CD1c-positive myeloid dendritic cell (primary cell): ENCODE measurements around the gene HSF2BP.
"Not testable (repeated sequence)": the region's sequence is repeated elsewhere in the genome, so short reads cannot be mapped to it uniquely, and the experiment has no call there.

Experiments
- DNase-seq: peaks from one replicate; pipeline ENCODE4 v3.0.0-alpha.2; 2016; ENCODE audit errors: extremely low spot score

HSF2BP gene

GRCh38 chr21:43619344-43619743, 39.9 kb downstream of the HSF2BP start:
- no peak for DNase-seq

DNA sequence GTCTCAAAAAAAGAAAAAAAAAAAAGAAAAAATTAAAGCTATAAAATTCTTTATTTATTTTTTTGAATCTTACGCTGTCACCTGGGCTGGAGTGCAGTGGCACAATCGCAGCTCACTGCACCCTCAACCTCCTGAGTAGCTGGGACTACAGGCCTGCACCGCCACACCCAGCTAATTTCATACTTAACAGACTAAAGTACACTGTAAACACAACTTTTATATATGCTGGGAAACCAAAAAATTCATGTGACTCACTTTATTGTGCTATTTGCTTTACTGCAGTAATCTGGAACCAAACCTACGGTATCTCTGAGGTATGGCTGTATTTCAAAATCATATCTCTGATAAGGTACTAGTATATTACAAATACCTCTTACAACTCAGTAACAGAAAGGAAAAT, 40.3 kb downstream of the HSF2BP start:
- no peak for DNase-seq

GRCh38 chr21:43616861-43617260, 42.4 kb downstream of the HSF2BP start:
- DNase-seq, result not testable (repeated sequence)

- no peak for DNase-seq
Observed at GRCh38 chr21:43614839-43615238, 44.4 kb downstream of the HSF2BP start.

GRCh38 chr21:43613755-43614638, 45.3 kb downstream of the HSF2BP start:
- no peak for DNase-seq

GRCh38 chr21:43611598-43612369, 47.5 kb downstream of the HSF2BP start:
- DNase-seq, result peak; percentile 45

GRCh38 chr21:43609501-43610340, 49.6 kb downstream of the HSF2BP start:
- no peak for DNase-seq

DNA sequence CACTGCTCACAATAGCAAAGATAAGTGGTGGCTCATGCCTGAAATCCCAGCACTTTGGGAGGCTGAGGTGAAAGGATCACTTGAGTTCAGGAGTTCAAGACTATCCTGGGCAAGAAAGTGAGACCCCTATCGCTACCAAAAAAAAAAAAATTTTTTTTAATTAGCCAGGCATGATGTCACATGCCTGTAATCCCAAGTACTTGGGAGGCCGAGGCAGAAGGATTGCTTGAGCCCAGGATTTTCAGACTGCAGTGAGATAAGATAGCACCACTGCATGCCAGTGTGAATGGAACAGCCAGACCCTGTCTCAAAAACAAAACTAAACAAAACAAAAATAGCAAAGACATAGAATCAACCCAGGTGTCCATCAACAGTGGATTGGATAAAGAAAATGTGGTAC, 50.6 kb downstream of the HSF2BP start:
- no peak for DNase-seq

- peak; percentile 76 for DNase-seq
Observed at GRCh38 chr21:43608225-43608624, 51.1 kb downstream of the HSF2BP start.

DNA sequence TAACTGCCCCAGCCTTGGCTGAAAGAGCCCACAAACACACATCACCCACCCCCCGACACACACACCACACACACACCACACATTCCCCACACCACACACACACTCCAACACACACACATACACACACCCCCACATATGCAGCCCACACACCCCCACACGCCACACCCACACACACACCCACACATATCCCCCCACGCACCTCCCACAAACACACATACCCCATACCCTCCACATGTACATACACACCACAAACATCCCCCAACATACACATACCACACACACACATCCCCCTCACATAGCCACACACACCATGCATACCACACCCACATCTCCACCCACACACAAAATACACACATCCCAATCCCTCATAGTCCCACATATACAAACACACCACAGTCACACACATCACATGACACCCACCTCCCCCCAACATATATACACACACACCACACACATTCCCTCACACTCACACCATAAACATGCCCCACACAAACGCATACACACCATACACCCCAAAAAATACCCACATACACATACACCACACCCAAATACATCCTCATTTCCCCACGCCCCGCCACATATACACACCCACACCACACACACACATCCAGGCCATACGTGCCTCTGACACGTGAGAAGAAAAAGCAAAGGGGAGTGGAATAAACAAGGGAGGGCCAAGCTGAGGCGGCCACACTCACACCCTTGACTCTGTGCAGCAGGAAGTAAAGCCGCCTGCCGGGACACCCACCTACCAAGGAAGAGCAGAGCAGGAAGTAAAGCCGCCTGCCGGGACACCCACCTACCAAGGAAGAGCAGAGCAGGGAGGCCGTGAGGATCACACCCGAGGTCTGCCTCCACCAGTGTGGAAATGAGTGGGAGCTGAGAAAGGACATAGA, 53.7 kb downstream of the HSF2BP start:
- peak; percentile 72 for DNase-seq

DNA sequence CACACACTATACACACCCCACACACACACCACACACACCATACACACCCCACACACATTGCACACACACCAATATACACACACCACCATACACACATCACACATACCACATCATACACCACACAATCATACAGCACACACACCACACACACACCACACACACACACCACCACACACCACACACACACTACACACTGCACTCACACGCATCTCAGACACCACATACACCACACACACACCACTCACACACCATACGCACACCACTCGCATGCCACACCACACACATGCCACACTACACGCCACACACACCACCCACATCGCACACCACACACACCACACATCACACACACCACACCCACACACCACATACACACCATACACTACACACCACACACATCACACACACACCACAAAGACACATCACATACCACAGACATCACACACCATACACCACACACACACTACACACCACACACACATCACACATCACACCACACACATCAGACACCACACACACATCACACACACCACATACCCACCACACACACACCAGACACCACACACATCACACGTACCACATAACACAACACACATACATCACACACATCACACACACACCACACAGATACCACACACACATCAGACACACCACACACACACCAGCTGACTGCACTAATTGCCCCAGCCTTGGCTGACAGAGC, 54.6 kb downstream of the HSF2BP start:
- no peak for DNase-seq

- DNase-seq, result peak; percentile 62
Observed at GRCh38 chr21:43603641-43604504, 55.4 kb downstream of the HSF2BP start.

GRCh38 chr21:43603233-43603626, 56.1 kb downstream of the HSF2BP start:
- peak; percentile 90 for DNase-seq

GRCh38 chr21:43602266-43603232, 56.7 kb downstream of the HSF2BP start:
- DNase-seq, result peak; percentile 88

DNA sequence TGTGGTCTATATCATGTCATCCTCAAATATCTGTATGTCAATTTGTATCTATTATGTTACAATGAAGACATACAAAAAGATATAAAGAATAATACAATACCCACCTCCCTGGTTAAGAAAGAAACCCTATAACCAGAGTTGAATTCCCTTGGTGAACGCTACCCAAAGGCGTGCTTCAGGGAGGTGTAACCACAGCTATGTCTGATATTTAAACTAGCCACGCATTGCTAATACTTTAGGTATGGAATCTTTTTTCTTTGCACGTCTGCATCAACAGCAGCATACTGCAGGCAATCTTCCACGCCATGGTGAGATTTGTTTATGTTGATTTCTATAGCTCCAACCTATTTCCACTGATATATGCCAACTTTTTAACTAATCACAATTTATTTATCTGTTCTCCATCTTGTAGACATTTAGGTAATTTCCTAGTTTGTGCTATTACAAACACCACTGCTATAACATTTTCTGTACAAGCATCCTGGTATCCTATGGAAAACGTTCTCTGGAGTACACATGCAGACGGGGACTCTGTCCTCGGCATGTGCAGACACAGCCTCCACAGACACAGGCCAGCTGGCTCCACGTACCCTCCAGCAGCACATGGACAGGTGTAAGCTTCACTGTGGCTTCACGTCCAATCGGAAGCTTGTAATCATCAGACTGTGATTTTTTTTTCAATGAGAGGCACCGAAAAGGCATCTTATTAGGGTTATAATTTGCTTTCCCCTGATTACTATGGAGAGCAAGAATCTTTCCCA, 58.5 kb downstream of the HSF2BP start:
- no peak for DNase-seq

- DNase-seq, result no peak
Observed at GRCh38 chr21:43599728-43600127, 59.6 kb downstream of the HSF2BP start.

DNA sequence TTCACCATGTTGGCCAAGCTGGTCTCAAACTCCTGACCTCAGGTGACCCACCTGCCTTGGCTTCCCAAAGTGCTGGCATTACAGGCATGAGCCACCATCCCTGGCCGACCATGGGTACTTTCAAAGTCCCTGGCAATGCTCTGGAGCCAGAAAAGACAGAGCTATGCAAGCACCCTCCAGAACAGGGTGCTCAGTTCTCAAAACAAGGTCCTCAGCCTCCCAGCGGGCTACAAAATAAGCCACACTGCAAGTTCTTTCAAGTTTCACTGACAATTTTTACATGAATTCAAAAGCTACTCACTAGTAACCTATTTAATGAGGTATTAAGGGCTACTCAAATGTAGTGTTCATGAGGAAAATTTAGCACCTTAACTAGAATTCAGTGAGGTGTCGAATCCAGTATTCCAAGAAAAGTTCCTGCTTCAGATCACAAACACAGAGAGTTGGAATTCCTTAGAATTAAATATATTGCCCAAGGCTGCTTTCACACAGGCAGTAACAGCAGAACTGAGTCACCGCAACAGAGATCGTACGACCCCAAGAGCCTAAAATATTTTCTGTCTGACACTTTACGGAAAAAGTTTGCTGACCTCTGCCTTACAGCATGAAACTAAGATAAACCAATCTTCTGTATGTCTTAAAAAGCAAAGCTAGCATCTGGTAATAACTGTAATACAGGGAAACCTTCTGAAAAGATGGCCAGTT, 60.7 kb downstream of the HSF2BP start:
- no peak for DNase-seq
